NCI-H1105 treated with DMSO at 0.1 percent for 48 hours (cell line): ENCODE data around the gene ZNF101.

ENCODE experiments used
- DNase-seq: peaks from one replicate; lab custom pipeline; 2025; lab: John Stamatoyannopoulos, UW

The ZNF101 gene

GRCh38 chr19:19668230-19669012 is at the start of gene ZNF101:
ZNF101 (plus strand) TSS chr19:19668839; CDS start chr19:19668964, 125 bp downstream.
- DNase-seq: peak; percentile 90

GRCh38 chr19:19619181-19619848 is 49.3 kb upstream of the ZNF101 start:
- DNase-seq: no peak

- no peak for DNase-seq
These were observed 48.8 kb upstream of the ZNF101 start for GRCh38 chr19:19619849-19620210.

DNA sequence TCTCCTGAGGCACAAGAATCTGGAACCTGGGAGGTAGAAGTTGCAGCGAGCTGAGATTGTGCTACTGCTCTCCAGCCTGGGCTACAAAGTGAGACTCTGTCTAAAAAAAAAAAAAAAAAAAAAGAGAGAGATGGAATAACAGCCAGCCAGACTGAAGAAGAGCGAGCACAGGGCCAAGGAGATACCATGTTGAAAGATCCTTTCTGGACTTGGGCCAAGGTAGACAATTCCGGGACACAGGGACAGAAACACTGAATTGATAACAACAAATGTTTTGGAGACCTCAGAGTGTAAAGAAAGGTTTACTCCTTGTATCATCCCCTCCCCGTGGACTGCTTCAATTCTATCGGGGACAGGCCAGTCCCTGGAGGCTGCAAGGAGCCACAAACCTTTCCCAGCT is 45.3 kb upstream of the ZNF101 start:
- DNase-seq: no peak

DNA sequence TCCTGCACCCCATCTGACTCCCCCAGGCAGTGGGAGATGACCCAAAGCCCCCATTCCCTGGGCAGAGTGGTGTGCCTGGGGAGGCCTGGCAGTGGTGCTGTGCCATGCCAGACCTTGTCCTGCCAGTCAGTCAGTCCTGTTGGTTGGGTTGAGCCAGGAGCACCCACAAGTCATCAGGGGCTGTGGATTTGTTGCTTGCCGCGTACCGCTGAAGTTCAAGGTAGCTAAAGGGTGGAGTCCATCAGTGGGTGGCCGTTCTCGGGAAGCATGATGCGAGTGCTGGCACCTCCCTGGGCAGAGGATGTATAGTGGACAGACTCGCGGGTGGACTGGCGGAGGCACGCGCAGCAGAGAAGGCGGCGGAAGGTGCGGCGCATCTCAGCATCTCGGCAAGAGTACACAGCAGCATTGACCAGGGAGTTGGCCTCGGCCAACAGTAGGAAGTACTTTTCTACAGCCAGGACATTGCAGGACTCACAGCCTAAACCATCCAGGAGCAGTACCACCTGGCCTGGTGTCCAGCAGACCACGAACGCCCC is 44.5 kb upstream of the ZNF101 start:
- DNase-seq: no peak

DNA sequence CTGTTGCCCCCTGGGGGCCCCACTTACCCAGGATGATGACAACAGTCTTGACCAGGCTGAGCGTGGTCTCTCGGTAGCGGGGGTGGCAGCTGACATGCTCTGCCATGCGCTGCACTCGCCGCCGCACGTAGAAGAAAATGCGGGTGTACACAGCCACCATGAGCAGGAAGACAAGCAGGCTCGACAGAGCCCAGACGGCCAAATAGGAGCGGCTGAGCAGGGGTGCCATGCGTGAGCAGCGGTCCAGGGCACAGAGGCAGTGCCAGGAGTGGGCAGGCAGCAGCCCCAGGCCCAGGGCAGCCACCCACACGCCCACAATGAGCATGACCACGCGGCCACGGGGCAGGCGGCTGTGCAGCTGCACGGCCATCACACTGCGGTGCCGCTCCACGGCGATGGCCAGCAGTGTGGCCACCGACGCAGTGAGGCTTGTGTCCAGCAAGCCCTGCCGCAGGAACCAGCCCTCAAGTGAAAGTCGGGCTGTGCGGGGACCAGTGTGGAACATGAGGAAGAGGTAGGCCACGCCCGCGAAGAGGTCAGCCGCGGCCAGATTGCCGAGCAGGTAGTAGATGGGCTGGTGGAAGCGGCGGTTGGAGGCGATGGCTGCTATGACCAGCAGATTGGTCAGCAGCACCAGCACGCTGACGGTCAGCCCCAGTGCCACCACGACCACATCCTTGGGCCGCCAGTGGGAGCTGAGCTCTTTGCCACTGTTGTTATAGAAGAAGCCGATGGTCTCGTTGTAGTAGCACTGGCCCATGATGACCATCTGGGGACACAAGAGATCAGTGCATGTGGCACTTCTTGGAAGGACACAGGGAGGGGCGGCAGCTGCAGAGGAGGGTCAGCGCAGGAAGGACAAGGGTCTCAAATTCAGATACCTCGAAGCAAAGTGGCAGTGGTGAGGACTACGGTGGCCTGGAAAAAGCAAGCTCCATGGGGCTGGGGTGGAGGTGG is 41.8 kb upstream of the ZNF101 start:
- DNase-seq: no peak

DNA sequence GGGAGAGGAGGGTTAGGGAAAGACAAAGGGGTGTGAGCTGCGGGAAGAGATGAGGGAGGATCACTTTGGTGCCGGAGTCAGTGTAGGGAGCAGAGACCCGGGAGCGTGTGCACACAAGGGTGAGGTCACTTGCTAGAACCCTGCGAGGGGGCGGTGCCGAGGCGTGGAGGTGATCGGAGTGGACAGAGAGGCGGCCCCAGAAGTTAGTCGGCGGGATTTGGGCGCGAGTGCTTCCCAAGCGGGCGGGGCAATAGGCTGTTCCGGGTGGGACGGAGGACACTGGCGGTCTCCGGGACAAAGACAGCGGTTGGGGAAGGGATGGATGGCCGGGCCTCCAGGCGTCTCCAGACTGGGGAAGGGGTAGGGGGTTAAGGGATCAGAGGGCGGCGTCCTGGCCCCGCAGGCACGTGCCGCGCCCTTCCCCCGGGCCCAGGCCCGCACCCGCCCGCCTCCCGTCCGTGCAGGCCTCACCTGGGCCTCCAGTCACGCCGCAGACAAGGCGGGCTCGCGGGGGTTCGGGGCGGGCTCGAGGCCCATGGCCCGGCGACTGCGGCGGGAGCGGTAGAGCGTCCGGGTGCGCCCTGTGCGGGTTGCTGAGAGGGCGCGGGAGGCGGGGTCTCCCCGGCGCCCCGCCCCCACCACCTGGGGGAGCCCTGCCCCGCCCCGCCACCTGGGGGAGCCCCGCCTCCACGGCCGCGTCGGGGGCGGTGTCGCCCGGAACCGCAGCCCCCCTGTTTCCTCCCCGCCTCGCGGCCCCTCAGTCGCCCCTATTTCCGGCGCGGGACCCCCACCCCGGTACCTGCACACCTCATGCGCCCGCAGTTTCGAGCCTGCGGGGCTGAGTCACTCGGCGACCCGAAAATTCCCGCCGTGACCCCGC is 40.8 kb upstream of the ZNF101 start, which contains the start of gene LPAR2:
LPAR2 (minus strand) TSS at position 600 of the 880 bp plus-strand sequence. CDS start 945 bp downstream, outside the sequence.
- peak; percentile 81 for DNase-seq

GRCh38 chr19:19628501-19629134 is 40.0 kb upstream of the ZNF101 start:
- DNase-seq: peak; percentile 84

- DNase-seq: no peak
These were observed 38.6 kb upstream of the ZNF101 start for GRCh38 chr19:19630062-19630414.

DNA sequence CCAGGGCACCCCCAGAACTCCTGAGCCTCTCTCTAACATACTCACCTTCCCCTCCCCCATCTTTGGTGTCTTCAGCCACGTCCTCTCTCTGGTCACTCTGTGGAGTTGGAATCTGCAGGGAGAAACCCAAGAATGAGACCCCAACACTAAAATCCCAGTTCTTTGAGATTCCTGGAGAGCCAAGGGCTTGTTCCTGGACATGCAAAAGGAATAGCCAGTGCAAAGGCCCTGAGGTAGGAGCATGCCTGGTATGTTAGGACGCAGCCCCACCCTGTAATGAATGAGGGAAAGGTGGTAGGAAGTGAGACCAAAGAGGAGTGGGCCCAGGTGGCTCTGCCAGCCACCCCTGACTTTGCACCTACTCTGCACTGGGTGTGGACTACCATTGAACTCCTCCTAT is 38.2 kb upstream of the ZNF101 start:
- DNase-seq: no peak

DNA sequence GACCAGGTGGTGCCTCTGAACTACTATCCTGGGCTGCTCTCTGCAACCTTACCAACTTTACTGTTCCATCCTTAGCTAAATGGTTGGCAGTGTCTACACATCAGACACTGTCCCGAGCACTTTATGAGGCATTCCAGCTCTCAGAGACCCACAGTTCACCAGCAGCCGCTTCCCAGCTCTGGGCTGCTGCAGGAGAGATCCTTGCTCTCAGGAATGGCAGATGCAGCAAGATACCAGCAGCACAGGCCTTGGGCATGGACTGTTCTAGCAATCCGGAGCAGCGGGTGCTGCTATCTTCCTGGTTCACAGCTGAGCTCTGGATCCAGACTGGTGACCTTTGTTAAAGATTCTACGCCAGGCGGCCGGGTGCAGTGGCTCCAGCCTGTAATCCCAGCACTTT is 37.3 kb upstream of the ZNF101 start:
- DNase-seq: no peak

- no peak for DNase-seq
These were observed 36.0 kb upstream of the ZNF101 start for GRCh38 chr19:19632661-19633060.

GRCh38 chr19:19633711-19634515 is 34.7 kb upstream of the ZNF101 start:
- no peak for DNase-seq

DNA sequence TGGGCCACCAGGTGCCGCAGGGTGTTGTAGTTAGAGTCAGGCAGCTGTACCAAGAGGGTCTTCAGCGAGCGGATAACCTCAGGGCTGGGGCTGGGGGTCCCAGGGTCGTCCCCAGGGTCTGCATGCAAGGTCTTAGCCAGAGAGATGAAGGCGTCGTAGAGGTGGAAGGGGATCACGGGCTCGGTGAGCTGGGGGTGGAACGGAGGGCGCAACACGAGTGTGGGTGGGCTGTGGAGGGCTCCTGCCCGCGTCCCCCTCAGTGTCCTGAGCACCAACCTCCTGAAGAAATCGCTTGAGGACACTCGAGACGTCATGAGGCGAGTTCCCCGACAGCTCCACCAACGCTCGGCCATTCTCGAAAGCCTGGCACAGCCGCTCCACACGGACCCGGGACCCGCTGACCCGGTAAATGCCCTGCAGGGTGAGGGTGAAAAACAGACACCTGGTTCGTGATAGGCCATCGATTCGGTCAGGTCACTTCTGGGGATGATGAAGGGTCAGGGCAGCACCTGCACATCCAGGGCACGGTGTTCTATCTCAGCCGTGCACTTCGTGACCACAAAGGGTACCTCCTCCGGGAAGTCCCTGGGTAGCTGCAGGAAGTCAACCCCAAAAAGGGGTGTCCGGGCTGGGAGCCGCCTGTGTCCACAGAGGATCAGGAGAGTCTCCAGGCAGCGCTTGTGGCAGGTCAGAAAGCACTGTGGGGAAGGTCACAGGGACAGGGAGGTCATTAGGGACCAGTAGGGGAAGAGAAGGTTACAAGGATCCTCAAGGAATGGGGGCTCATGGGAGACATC is 33.9 kb upstream of the ZNF101 start:
- DNase-seq: no peak

GRCh38 chr19:19635313-19635702 is 33.3 kb upstream of the ZNF101 start:
- DNase-seq: no peak

GRCh38 chr19:19636573-19637185 is 32.0 kb upstream of the ZNF101 start:
- DNase-seq: no peak

- DNase-seq: no peak
These were observed 31.5 kb upstream of the ZNF101 start for GRCh38 chr19:19637186-19637522.

GRCh38 chr19:19637523-19638251 is 31.0 kb upstream of the ZNF101 start:
- DNase-seq: no peak
